Measurements from ENCODE around the gene HOXC6. TPM values are rescaled to one million over a fixed set of nuclear protein-coding genes. Genes with fewer than 3 reads are reported as not detected.

Gene HOXC6
- total and polyA plus RNA-seq, 2 of the 13 experiments (the other 11 are each of a cell fraction or from before 2014, with no cell fraction given): not detected

DNA sequence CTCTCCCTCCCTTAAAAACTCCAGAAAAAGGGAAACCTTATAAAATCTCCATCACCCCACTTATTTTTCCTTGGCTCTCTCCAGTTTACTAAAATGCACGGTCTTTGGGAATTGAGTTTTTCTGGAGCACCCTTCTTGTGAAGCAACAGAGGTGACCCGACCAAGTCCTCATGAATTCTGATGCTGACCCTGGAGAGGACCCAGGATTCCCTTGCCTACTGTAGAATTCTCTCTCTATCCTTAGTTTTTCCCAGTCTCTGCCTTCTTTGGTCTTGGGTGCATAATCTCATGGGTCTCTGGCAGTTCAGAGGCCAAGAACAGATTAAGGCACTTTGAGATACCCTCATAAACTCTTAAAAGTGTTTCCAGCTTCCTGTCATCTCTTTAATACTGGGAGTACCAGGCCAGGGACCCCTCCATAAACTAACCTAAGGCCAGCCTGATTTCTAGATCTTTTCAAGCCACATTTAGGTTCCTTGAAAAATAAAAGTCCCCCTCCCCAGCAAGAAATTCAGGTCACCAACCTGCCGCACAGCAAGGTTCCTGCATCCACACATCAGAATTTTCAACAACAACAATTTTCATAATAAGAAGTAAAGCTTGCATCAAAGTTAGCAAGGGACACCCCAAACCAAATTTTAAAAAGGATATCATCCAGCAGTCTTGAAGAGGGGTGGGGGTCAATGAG, 20.3 kb downstream of the HOXC6 start:
- TF ChIP-seq BRCA1 (CRISPR knock-in tag; IDR thresholded peaks at IDR 0.05) (no peak), ZNF737 (CRISPR knock-in tag; IDR thresholded peaks at IDR 0.05; ENCODE audit: borderline replicate concordance) (no peak), NR2C2 (CRISPR knock-in tag; IDR thresholded peaks at IDR 0.05; ENCODE audit: borderline replicate concordance) (no peak), ZNF362 (CRISPR knock-in tag; IDR thresholded peaks at IDR 0.05; ENCODE audit: borderline replicate concordance) (no peak), MAFF (IDR thresholded peaks at IDR 0.05; ENCODE audit: low read depth, low read length) (no peak)
- ChIA-PET CTCF (ENCODE audit: low intra/inter-chr PET ratio, low total read pairs) (no interaction called here), POLR2A (no interaction called here)
- no peak overlapping the region for H3K27ac ChIP-seq (ENCODE audit: extremely low read length, insufficient read depth, low read length)
- H3K27me3 ChIP-seq (ENCODE audit: control insufficient read depth in 1 of 2, insufficient read depth in 2 of 2, low read length in 2 of 2): peaks cover 10 to 83% of the 10 kb centered on the region in 2 experiments
- no peaks in the 10 kb centered on the region for H3K9me3 ChIP-seq (ENCODE audit: low read length)
- H3K79me2 ChIP-seq (ENCODE audit: insufficient read depth, low read length): no peaks in the 10 kb centered on the region
- no peaks in the 10 kb centered on the region for H4K20me1 ChIP-seq (ENCODE audit: insufficient read depth, low read length)
- in situ Hi-C loops (cut with HindIII; ENCODE audit: extremely low pct_ligation_motif_present, low pct_unique_long_range_greater_than_20kb): no loop called here
- FAIRE-seq (no peak), ATAC-seq (no peak), DNase-seq (ENCODE audit: low spot score) (no peak)
- 31% methylated on average over 3 of the region's 3 CpGs for WGBS (ENCODE audit: low lambda C conversion rate)
- BruUV-seq (replicated peaks): no TSS peak
- H3K4me3 ChIP-seq (replicated peaks in 1 of 3; ENCODE audit: insufficient read depth in 1 of 3, low read depth in 2 of 3, low read length in 3 of 3): no peak overlapping the region
- no peaks in the 10 kb centered on the region for H3K4me1 ChIP-seq (ENCODE audit: insufficient read depth, low read length)
- intact Hi-C loops (cut with micrococcal nuclease; ENCODE audit: unreplicated experiment): no loop called here
- no peak overlapping the region for H3K9ac ChIP-seq (ENCODE audit: insufficient read depth, low read depth, low read length)
- H3K4me2 ChIP-seq (ENCODE audit: low read depth, low read length): no peak overlapping the region
- no peak overlapping the region for H2AFZ ChIP-seq (ENCODE audit: low read length)
- H3K36me3 ChIP-seq (replicated peaks in 1 of 2; ENCODE audit: control insufficient read depth in 1 of 2, insufficient read depth in 2 of 2, low read length in 2 of 2): no peaks in the 10 kb centered on the region

DNA sequence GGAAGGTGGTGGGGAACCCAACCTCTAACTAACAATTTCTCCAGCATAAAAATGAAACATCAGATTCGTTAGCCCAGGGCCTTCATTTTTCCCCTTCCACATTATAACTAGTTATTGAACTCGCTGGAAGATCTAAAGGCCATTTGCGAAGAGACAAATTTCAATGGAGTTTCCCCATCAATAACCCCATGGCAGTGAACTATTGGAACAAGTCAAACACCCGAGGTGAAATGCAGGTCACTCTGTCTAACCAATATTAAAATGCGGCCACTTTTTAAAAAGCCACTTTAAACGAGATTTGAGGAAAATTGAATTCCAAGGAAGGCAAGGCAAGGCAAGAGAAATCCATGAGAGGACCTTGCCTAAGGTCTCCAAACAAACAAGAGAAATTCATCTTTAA, 20.9 kb downstream of the HOXC6 start:
- H3K4me2 ChIP-seq (ENCODE audit: low read depth, low read length): no peak overlapping the region
- ChIA-PET CTCF (ENCODE audit: low intra/inter-chr PET ratio, low total read pairs) (no interaction called here), POLR2A (no interaction called here)
- no peak overlapping the region for H3K27ac ChIP-seq (ENCODE audit: extremely low read length, insufficient read depth, low read length)
- no peaks in the 10 kb centered on the region for H4K20me1 ChIP-seq (ENCODE audit: insufficient read depth, low read length)
- H3K79me2 ChIP-seq (ENCODE audit: insufficient read depth, low read length): no peaks in the 10 kb centered on the region
- H3K36me3 ChIP-seq (replicated peaks in 1 of 2; ENCODE audit: control insufficient read depth in 1 of 2, insufficient read depth in 2 of 2, low read length in 2 of 2): no peaks in the 10 kb centered on the region
- WGBS (ENCODE audit: low lambda C conversion rate): 16% methylated on average over 6 of the region's 6 CpGs
- BruUV-seq (replicated peaks): no TSS peak
- H3K4me3 ChIP-seq (replicated peaks in 1 of 3; ENCODE audit: insufficient read depth in 1 of 3, low read depth in 2 of 3, low read length in 3 of 3): no peak overlapping the region
- FAIRE-seq (no peak), ATAC-seq (no peak), DNase-seq (ENCODE audit: low spot score) (no peak)
- H3K27me3 ChIP-seq (ENCODE audit: control insufficient read depth in 1 of 2, insufficient read depth in 2 of 2, low read length in 2 of 2): peaks cover 10 to 88% of the 10 kb centered on the region in 2 experiments
- no peak overlapping the region for H2AFZ ChIP-seq (ENCODE audit: low read length)
- intact Hi-C loops (cut with micrococcal nuclease; ENCODE audit: unreplicated experiment): no loop called here
- in situ Hi-C loops (cut with HindIII; ENCODE audit: extremely low pct_ligation_motif_present, low pct_unique_long_range_greater_than_20kb): no loop called here
- H3K4me1 ChIP-seq (ENCODE audit: insufficient read depth, low read length): no peaks in the 10 kb centered on the region
- no peak overlapping the region for H3K9ac ChIP-seq (ENCODE audit: insufficient read depth, low read depth, low read length)
- H3K9me3 ChIP-seq (ENCODE audit: low read length): no peaks in the 10 kb centered on the region
- TF ChIP-seq, protein P1, sequence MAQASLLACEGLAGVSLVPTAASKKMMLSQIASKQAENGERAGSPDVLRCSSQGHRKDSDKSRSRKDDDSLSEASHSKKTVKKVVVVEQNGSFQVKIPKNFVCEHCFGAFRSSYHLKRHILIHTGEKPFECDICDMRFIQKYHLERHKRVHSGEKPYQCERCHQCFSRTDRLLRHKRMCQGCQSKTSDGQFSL (CRISPR knock-in tag; IDR thresholded peaks at IDR 0.05): no peak
- TF ChIP-seq ZFP82 (CRISPR knock-in tag; IDR thresholded peaks at IDR 0.05; ENCODE audit: borderline replicate concordance) (no peak), REXO4 (CRISPR knock-in tag; IDR thresholded peaks at IDR 0.05; ENCODE audit: borderline replicate concordance) (no peak), MED8 (CRISPR knock-in tag; IDR thresholded peaks at IDR 0.05; ENCODE audit: insufficient replicate concordance) (no peak), ZFY (CRISPR knock-in tag; IDR thresholded peaks at IDR 0.05) (no peak), MTA1 (CRISPR knock-in tag; IDR thresholded peaks at IDR 0.05; ENCODE audit: borderline replicate concordance) (no peak), PCBP1 (IDR thresholded peaks at IDR 0.05; ENCODE audit: borderline replicate concordance, low read depth, low read length) (no peak), ZNF660 (CRISPR knock-in tag; IDR thresholded peaks at IDR 0.05; ENCODE audit: borderline replicate concordance, low read depth) (no peak), SPEN (CRISPR knock-in tag; IDR thresholded peaks at IDR 0.05; ENCODE audit: low read depth) (no peak), ZSCAN29 (CRISPR knock-in tag; conservative IDR thresholded peaks at IDR 0.05) (no peak), HMGA1 (CRISPR knock-in tag; conservative IDR thresholded peaks at IDR 0.05) (no peak), RAD21 (CRISPR knock-in tag; IDR thresholded peaks at IDR 0.05) (no peak), GATA4 (IDR thresholded peaks at IDR 0.05; ENCODE audit: borderline replicate concordance, low read depth) (no peak), NR1H2 (CRISPR knock-in tag; IDR thresholded peaks at IDR 0.05; ENCODE audit: borderline replicate concordance, low read depth) (no peak)

All from HepG2 (cell line).